ENCODE data around the gene ODAD2.

Gene ODAD2

DNA sequence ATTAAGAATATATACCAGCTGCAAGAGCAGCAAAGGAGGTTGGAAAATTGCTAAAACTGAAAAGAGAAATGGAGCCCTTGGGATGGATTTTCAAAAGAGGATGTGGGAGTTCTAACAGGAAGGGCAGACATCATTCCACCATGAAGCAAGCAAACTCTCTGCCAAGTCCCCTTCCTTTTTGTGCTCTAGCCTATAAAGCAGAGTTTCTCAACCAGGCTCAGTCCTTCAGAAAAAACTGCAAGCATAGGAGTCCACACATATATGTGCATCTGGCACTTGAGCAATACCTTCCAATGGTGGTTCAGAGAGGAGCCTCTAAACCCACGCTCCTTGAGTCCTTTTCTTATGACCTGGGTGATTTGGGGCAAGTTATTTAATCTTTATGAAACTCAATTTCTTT is 154.7 kb downstream of the ODAD2 start:
- DNase-seq: no peak

DNA sequence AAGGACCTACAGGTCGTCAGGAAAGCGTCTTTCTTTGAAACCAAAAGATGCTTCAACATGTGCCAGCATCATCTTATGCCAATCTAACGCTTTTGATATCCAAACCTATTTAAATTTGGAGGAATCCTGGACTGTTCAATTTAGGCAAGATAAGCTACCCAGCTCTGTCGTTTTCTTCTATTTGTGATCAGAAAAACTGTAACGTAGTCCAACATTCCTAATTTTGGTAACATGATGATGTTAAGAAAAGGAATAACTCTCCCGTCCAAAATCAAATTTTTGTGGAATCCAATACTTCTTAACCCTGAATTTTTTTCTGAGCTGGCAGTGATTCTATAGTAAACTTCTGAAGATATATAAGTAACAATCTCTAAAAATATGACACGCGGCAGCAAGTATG is 160.0 kb downstream of the ODAD2 start:
- no peak for DNase-seq

DNA sequence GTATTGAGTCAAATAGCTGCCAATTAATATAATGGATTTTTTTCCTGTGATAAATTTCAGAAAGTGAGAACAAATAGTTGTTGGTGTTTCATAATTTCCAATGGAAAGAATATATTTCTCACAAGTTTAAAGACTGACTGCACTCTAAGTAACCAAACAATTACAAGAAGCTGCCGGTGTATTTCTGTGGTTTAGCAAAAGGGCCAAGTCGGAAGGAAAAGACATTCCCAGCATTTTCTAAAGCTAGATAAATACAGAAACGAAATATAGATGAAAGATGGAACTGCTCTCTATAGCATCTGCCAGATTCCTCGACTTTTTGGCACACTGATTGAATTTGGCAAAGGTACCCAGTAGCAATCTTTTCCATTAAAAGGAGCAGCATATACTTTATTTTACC is 160.5 kb downstream of the ODAD2 start:
- no peak for DNase-seq

DNA sequence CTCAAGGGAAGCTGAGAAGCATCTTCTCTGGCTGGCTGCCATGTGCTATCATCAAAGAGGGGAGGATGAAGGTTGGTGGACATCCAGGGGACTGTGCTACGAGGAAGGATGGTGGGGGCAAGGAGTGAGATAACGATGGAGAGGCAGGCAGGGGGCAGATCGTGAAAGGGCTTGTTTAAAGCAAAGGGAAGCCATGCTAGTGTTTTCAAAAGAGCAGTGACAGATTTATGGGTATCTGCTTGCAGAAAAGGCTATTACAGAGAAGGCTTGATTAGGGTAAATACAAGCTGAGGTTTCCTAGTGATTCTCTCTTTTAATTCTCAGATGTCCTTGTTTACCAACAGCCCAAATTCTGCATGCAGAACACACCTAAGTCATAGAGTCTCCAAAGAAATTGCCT is 164.4 kb downstream of the ODAD2 start:
- no peak for DNase-seq

DNA sequence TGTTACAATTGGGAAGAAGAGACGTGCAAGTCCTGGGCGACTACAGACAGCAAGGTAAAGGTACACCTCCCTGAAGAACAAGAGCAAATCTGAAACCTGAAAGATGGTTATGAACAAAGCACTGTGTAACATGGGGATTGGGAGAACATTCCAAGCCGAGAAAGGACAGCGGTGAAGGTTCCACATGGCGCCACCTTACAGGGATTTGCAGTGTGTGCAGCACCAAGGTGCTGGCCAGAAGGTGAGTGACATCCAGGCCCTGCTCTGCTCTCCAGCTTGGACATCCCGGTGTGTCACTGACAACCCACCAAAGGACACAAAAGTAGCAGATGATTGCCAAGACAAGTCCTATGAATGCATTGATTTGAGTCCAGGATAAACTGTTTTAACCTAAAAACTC is 165.1 kb downstream of the ODAD2 start:
- DNase-seq: no peak

DNA sequence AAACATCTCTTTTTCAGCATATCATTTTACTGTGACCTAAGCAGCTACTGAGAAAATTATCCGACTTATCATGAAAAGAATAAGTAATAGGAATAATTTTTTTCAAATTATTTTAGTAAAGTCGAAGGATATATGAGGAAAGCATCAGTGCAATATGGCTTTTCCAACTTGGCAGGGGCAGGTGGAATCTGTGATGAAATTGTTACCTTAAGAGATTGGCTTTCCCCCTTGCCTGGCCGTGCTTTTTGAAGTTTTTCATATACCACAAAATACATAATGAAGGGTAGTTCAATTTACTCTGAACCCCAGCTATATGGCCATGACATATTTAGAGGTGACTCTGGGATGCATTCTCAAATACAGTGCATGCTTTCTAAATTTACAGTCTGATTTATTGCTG is 166.1 kb downstream of the ODAD2 start:
- DNase-seq: no peak

DNA sequence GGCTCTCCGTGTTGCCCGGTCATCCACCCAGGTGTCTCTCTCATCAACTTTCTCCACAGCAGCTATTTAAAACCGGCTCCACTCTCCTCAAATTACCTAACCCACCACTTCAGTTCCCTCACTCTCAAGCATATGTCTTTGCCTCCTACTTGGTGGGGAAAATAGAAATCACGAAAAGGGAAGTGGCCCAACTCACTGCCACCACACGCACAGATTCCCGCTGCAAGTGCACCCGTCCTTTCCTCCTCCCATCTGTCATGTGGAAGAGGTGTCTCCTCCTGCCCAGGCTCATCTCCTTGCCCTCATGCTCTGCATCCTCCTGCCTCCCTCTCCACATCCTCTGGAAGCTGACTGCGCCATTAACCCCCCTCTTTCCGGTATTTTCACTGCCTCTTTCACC is 172.5 kb downstream of the ODAD2 start:
- DNase-seq: no peak

DNA sequence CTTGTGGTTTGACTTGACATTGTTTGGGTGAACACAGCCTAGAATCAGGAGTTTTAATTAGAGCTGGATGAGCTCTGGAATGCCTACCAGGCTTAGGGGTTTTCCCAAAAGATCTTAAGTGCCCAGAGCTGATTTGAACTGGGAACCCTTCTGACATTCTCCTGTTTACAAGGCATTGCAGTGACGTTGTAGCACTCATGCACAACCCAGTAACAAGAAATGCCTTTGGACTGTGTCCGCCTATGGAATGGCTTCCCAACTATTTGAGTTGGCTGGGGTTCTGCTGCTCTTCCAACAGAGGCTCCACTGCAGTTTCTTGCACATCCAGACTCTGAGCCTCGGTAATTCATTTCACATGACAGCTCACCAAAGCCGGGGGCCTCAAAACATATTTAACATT is 176.6 kb downstream of the ODAD2 start:
- DNase-seq: no peak

DNA sequence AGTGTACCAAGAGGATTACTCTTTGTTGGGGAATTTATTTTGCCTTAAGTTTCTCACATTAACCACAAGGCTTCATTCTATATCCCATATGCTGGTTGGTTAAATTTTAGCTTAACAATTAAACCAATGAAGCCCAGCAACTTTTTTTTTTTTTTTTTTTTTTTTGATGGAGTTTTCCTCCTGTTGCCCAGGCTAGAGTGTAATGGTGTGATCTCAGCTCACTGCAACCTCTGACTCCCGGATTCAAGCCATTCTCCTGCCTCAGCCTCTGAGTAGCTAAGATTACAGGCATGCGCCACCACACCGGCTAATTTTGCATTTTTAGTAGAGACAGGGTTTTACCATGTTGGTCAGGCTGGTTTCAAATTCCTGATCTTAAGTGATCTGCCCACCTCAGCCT is 178.2 kb downstream of the ODAD2 start:
- no peak for DNase-seq

DNA sequence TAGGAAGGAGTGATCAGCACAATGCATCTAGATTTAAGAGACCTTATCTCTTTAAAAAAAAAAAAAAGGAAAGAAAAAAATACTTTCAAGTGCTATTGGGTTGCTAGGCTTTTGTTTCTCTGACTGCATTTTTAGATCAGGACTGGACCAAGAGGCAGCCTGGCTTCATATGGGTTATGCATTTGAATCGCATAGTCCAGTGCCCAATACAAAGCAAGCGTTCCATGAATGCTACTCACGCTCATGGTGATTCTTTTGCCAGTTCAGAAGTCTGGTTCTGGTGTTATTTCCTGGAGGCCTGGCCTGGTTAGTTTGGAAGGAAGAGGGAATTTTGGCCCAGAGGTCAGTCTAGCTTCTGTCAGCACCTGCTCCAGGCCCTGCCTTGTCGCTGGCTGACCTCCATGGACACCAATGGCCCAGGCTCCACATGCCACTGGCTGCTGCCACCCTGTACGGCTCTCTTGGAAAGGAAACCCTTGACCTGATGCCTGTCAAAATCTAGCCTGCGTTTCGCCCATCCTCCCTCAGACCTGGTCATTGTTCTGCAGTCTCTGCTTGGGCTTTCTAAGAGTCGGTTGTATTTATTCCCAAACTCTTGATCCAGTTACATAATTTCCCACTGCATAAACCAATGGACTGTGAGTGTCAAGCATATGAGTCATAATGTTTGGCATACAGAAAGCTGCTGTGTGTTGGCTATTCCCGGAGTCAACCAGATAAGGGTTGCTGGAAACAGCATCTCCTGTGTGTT is 178.9 kb downstream of the ODAD2 start:
- DNase-seq: no peak

DNA sequence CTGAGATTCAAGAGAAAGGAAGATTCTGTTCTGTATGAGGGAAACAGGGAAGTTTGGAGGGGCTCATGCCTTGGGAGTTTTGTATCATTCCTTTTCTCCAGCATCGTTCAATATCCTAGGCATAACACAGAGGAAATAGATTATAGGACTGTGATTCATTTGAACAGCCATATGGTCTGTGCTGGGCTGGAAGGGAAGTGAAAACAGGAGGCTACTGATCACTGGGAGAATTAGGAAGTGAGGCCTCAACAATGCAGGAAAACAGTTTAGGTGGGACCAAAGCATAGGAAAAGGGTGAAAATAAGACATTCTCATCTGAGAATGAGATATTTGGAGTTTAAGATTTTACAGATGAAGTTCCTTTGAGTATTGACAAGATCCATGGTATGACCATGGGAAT is 182.6 kb downstream of the ODAD2 start:
- no peak for DNase-seq

DNA sequence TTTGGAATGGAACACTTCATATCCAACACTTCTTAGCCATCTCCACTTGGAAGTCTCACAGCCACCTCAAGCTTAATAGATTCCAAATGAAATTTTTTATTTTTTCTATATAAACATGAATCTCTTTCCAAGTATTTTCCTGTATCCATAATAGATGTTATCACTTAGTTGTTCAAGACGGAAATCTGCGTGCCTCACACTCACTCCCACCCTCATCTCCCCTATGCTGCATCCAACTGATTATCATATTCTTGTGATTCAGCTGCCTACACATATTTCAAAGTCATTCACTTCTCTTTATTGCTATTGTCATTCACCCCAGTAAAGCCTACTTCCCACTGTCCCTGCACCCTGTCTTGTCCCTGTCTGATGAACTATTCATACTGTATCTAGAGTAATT is 183.0 kb downstream of the ODAD2 start:
- no peak for DNase-seq

DNA sequence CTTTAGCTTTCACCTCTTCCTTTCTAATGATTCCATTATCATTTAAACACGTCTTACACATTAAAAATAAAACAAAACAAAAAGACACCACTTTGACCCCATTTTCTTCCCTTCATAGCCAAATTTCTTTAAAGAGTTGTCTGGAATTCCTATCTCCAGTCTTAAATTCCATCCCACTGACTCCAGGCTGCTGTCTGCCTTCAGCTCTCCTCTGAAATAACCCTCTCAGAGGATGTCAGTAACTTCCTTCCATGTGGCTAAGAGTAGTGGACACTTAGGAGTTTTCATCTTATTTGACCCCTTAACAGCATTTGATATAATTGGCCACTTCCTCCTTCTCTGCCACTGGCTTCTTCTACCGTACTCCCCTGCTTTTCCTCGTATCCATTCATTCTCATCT is 183.6 kb downstream of the ODAD2 start:
- no peak for DNase-seq

DNA sequence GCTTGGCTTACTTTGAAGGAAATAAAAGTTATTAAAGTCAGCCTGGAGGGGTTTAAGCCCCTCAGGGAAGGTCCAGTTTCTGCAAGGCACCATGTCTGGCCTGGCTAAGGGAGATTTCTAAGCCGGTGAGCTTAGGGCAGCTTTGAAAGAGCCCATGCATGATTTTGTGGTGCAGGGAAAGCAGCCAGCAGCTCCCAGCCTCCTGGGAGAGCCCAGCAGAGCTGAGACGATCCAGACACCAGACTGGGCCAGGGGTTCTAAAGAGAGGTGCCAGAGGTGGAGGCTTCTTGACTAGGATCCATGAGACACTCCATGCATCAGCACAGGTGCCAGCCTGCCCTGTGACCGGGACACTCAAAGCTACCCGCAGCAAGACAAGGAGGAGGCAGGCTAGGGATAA is 193.7 kb downstream of the ODAD2 start:
- no peak for DNase-seq

DNA sequence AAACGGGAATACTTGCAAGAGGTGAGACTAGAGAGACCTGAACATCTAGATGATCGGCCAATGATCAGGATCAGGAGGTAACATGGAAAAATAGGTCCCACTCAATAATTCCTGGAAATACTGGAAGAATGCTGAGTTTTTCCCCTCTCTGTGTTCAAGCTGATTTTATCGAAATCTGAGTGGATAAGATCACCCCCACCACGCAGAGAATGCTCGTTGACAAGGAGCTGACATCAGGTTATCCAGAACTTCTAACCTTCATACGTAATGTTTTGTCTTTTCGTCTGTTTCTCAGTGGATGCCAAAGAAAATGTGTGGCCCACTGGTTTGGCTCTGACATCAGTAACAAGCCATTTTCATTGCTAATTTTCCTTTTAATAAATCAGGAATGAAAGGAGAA is 194.7 kb downstream of the ODAD2 start:
- no peak for DNase-seq

DNA sequence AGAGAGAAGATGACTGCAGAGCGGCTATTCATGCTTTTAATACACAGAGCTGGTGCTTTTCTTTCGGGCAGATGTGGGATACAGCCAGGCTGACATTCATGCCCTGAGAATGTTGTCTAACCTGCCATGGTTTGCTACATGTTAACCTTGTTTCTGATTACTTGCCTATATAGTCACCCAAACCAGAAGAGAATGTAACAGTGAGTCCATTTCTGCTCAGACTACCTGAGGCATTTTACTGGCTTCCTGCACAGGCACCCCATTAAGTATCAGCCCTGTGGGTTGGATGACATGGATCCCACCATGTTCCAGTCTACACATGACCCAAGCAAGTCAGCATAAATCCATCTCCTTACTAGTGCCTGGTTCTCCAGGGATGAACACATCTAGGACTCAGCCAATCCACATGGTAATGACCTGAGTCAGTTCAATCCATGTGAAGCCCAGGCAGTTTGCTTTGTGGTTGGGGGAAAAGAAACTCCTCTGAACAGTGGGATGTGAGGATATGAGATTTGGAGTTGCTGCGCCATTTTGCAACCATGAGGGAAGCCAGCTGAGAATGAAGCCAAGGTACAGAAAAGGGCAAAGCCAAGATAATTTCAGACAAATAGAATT is 197.6 kb downstream of the ODAD2 start:
- DNase-seq: no peak

DNA sequence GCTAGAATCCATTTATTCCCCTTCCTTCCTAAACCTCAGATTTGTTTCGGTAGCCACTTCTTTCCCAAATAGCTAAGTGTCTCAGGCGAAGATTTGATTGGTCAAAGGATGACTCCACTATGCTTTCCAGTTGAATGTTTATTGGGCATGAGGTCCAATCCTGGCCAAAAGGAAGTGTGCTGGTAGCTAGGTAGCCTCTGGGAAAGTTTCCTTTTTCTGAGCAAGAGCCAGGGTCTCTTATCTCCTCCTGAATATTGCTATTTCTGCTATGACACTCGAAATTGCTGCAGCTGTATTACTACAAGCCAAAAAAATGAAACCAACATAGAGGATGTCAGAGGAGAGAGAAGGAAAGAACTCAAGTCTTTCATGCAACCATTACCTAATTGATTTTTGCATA is 199.8 kb downstream of the ODAD2 start:
- DNase-seq: no peak

DNA sequence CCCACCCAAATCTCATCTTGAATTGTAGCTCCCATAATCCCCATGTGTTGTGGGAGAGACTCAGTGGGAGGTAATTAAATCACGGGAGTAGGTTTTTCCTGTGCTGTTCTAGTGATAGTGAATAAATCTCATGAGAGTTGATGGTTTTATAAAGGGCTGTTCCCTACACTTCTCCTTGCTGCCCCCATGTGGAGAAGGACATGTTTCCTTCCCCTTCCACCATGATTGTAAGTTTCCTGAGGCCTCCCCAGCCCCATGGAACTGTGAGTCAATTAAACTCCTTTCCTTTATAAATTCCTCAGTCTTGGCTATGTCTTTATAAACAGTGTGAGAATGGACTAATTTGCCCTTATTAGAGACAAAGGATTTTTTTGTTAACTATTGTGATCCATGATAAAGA is 204.7 kb downstream of the ODAD2 start:
- DNase-seq: no peak

DNA sequence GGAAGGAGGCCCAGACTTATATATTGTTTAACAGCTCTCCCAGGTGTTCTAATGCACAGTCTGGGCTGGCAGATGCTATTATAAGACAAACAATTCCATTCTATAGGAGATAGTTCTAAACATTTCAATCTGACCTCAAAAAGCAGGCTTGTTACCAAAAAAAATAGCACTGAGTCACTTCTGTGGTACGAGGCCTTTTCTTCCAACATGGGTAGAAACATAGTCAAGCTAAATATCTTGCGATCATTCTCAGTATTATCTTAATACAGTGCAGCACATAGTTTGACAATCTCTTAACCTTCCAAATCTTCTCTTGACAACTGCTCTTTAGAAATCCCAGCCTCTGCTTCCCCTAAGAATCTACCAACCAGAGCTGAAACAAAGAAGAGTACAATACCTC is 206.7 kb downstream of the ODAD2 start:
- DNase-seq: no peak

DNA sequence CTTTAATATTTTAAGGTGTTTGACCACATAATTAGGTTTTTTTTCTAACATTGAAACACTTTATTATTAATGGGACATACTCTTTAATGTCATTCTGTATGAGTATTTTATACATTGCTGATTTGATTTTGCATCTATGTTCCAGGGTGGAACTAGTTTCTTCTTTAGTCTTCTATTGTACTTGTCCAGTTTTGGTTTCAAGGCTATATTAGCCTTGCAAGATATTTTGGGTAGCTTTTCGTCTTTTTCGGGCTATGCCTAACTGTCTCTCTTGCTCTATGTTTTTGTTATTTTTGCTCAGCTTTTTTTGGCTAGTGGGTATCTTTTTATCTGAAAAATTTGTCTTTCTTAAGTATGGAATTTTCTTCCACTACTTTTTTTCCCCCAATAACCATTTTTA is 214.6 kb downstream of the ODAD2 start:
- DNase-seq: no peak

DNA sequence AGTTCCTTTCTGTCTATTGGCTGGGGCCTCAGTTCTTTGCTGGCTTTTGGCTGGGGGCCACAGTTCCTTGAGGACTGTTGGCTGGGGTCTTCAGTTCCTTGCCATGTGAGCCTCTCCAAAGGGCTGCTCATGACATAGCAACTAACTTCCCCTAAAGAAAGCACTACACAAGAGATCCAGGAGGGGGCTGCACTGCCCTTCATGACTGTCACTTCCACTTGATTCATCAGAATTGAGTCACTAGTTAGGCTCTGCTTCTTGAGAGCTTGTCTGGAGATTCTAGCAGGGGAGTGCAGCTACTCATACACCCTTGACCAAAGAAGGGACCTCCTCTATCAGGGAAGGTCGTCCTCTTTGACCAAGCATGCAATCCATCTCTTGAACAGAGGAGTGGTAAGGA is 215.2 kb downstream of the ODAD2 start:
- no peak for DNase-seq

DNA sequence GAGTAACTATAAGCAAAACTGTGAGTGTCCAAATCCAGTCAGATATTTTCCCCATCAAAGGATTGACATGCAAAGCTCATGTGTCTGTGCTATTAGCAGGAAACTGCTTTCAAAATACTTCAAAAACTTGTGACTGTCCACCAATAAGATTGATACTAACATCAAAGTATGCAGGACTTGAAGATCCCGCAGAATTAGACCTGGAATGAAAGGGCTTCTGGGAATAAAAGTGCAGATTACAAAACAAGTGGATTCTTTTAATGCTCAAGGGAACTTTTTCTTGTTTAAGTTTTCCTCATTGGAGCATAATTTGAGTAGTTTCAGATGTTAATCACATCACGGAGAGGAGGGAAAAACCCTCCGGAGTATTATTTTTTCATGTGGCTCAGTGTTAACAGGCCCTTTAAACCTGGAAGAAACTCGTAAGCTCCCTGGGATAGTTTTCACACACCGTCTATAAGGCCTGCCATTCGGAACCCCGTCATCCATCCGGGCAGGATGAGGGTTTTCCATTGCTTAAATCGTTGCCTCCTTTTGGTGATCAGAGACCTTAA is 219.3 kb downstream of the ODAD2 start:
- no peak for DNase-seq

DNA sequence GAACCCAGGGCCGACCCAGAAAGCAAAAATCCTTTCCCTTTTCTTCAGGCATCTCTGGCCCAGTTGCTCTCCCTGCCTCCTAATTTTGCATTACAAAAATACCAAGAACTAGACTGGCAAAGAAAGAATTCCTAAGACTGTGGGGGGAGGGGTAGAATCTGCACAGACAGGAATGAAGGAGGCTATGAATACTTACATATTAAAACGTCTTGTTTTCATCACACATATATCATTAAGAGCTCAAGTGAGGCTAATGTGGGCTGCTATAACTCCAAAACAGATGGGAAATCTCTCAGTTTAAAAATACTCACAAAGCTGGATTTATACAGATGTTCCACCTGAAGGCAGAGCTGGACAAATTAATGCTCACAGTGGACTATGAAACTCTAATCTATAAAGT is 224.0 kb downstream of the ODAD2 start:
- DNase-seq: no peak

DNA sequence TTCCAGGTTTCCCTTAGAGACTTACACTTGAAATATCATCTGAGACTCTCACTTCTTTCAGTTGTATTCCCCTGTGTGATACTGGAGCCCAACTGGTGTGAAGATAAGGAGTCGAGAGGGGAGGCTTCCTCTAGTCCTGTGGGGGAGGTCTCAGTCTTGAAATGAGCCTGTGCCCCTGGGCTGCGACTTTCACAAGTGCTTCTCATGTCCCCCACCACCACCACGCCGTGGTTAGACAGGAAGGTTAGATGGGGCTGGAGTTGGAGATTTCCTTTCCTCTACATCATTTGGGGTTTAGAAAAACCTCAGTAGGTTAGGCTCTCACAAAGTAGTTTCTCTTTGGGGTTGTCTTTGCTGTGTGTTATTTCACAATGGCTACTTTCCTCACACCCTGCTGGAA is 227.6 kb downstream of the ODAD2 start:
- DNase-seq: no peak
